Stimulated activated CD8-positive, alpha-beta memory T cell treated with anti-CD3 and anti-CD28 coated beads, Interleukin-7, amount 100 ng/mL, for 48 hours (primary cell): ENCODE measurements around the gene SPINK14.

ENCODE experiments used
- DNase-seq, 2 donors: peaks; one replicate each; pipeline ENCODE4 v3.0.0-alpha.2; 2020; ENCODE audit warnings: low read depth in 1 of 2; ENCODE audit errors: extremely low read depth in 1 of 2

SPINK14 gene

DNA sequence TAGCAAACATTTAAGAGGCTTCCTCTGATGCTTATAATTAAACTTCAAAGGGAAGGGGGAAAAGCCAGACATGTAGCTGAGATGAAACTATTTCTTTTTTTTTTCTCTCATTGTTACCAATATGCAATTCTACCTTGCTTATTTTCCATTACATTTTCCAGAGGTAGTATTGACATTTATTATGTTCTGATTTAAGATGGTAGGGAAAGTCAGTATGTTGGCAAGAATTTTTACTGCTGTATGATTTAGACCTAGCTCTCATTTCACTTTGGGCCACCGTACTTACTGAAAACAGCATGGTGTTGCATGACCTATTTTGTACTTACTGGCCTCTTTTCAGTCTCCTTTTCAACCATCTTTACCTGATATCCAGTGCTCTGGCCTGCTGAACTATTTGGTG is 24.9 kb downstream of the SPINK14 start:
- no peak for DNase-seq

DNA sequence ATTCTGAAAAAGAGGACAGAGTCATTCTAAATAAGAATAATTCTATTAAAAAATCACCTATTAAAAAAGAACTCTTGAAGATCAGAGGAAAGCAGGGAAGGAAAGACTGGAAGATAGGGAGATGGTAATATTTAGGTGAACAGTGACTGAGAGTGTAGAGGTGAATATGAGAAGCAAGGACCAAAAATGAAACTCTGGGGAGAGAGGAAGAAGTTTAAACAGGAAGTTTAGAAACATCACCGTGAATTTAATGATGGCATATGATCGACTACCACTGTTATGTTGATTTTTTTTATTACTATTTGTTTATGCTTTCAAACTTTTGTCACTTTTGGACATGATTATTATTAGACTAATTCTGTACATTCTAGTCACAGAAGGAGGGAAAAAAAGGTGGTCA is 32.8 kb downstream of the SPINK14 start:
- no peak for DNase-seq

DNA sequence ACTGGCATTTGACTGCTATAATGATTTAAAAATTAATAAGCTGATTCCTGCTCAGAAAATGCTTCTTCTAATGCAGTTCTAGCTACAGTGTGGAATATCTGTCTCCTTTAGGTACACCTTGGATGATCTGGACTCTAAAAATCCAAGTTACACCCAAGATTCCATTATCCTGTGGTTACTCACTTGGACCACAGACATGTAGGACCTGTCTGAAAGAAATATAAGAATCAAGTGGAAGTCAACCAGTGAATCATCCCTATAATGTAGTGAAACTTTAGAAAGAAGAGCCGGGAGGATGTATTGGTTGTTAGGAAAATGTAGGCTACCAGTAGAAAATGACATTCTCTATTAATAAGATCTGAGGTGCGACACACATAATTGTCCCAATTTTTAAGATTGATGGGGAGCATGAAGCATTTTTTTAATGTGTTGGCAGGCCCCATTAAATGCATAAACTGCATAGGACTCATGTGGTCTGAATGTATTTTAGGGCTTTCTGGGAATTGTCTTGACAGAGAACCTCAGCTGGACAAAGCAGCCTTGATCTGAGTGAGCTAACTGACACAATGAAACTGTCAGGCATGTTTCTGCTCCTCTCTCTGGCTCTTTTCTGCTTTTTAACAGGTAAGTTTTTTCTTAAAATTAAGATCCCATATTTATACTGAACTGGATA is 34.3 kb downstream of the SPINK14 start, which contains the start of gene SPINK6:
Gene SPINK6 (plus strand): TSS at position 512 of the 673 bp plus-strand sequence. CDS start 55 bp downstream, at position 567.
- no peak for DNase-seq

DNA sequence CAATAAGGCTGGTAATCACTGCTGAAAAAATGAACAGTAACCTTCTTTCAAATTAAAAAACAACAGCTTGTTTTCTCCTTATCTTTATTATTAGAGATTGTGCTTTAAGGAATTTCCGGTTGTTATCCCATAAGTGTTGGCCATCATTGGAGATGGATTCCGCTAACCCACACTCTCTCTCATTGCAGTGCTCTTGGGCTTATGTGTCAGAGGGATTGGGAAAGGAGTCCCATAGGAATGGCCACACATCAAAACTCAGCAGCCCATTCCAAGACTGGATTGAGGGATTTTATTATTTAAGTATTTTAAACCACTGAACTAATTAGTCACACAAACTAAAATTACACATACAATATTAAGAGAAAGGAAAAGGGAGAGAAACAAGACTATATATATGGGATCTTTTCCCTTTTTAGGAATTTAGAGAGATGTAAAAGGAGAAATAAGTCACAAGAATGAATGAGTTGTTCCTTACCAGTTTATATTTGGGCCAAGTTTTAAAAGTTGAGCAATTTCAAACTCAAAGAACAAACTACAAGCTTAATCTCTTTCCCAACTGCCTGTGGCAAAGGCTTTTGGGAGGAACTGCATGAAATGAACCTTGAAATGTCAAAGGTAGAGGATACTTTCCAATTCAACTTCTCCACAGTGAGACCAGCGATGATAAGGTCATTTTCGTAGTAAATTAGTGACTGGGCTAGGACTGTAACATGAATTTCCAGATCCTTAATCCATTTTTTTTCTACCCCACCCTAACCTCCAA is 36.9 kb downstream of the SPINK14 start:
- DNase-seq = no peak

DNA sequence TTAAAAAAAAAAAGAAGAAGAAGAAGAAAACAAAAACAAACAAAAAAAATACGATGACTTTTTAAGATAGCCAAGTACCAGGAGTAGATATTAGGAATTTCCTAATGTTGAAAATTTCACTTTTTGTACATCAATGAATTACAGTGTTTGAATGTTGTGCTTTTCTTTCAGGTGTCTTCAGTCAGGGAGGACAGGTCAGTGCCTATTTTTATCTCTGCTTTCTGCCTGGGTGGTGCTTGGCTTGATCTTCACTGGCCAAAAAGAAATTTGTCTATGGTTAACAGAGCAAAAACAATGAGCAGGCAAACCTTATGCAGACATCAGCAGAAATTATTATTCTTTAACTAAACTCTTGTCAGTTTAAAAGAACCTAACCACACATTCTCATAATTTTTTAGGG is 37.5 kb downstream of the SPINK14 start:
- DNase-seq = no peak

DNA sequence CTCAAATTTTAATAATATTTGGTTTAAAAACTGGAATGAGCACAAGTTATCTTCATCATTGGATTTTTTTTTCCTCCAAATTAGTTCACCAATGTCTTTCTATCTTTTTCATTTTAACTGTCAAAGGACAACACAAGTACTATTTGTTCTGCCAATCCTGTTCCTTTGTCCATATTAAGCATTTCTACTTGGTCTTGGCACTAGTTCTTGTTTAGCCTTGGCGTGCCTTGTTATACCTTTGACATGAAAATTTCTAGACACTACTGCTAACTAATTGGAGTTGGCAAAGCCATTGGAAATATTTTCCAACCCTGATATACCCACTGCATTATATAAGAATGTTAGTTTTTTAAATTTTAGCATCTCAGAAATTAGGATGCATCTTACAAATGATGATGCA is 38.3 kb downstream of the SPINK14 start:
- no peak for DNase-seq

DNA sequence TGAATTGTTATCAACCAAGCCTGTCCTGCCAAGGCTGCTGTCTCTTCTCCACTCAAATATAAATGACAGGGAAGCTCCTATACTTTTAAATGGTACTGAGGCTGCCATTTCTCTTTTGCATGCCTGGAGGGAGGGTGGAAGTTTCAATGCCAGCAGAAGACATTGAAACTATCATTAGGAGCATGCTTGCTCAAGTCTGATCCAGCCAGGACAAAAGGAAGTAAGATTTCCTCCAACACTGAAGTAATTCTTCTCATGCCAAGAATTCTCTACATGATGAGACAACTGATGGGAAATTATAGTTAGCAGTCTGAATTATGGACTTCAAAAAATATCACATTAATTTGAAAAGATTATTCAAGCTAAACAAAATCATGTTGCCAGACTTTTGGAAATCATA is 39.9 kb downstream of the SPINK14 start:
- no peak for DNase-seq

DNA sequence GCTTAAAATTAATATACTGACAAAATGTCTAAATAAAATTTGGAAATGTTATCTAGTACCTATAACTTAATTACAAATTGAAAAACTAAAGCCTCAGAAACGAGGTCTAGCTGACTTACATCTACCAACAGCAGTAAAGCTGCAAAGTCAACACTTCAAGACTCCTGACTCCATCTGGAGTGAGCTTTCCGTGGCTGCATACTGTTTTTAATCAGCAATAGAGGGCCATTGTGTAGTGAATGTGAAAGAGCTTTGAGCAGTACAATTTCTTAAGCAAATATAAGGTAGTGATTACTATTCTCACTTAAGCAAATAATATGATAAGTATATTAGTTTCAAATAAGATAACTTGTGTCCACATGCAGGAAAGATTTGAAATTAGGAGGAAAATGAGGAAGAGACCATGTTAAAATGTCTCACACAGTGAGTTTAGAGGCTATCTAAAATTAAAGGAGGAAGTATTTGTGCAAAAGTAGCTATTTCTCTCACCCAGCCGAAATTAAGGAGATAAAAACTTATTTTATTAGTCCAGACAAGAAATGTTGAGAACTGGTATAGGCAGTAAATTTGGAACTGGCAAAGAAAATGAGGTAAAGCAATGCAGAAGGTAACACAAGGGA is 40.9 kb downstream of the SPINK14 start:
- DNase-seq = no peak

DNA sequence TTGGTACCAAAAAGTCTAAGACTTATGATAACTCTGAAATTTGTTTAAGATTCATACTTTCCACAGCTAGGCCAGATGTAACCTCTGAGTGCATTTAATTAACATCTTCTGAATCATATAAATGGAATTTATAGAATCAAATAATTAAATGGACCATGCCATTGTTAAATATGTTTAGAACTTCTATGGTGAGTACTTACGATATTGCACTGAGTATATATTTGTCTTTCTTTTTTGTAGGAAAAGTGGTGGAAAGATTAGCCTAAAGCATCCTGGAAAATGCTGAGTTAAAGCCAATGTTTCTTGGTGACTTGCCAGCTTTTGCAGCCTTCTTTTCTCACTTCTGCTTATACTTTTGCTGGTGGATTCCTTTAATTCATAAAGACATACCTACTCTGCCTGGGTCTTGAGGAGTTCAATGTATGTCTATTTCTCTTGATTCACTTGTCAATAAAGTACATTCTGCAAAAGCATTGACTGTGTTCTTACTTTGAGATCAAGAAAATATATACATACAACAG is 46.4 kb downstream of the SPINK14 start:
- DNase-seq = no peak

DNA sequence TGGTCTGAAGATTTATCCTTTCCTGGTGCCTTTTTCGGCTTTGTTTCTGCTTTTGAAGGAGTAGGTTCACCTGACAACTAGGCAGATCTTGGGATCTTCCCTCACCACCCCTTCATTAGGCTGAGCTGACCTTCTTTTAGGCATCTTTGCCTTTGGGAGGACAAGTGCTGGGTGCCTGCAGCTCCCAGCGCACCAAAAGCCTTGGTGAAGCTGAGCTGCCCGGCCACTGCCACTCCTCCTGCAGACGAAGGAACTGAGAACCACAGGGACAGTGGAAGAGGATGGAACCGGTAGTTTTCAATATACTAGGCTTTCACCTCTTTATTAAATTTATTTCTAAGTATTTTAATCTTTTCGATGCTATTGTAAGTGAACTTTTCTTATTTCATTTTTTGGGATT is 53.2 kb downstream of the SPINK14 start:
- no peak for DNase-seq

DNA sequence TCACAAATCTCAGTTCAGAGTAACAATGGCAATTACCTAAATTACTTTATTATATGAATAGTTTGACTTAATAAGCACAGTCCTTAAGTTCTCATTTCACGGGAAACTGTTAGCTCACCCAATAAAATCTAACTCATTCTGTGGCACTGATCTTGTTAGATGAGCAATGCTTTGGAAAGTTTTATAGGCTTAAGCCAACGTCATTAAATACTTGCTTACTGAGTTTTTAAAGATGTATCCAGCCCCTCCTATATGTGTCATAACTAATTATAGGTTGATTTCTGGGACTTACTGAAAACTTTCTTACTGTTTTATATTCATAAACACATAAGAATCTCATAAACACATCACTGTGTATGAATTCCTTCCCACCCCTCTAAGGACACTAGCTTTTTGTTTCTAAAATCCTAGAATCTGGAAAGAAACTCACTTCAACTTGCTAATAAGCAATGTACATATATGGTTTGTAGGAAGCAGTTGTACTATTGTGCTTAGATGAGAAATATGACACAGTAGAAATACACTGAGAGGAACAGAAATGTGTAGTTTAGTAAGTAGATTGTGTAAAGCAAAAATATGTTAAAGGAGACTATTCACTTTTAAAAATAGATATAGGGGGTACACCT is 55.9 kb downstream of the SPINK14 start:
- DNase-seq = no peak
